H1 (cell line): Measurements from ENCODE around the gene IGBP1. TPM values are rescaled to one million over a fixed set of nuclear protein-coding genes. Genes with fewer than 3 reads are reported as not detected.

Experiments used
- BACH1 ChIP-seq: IDR thresholded peaks from 2 replicates; pipeline ENCODE4 v1.6.1; 2012; ENCODE audit warnings: low read length, improper control_type of control experiment
- BRCA1 ChIP-seq: IDR thresholded peaks from 2 replicates; pipeline ENCODE4 v1.6.1; 2012; ENCODE audit warnings: low read depth, low read length, improper control_type of control experiment
- CBX8 ChIP-seq: fragments of 300-800, 300-1000 bp; sonication (generic); IDR thresholded peaks from 2 replicates; pipeline ENCODE4 v1.7.1; 2016; ENCODE audit warnings: low read depth, low read length, borderline replicate concordance
- CHD1 ChIP-seq: IDR thresholded peaks from 2 replicates; pipeline ENCODE4 v1.6.1; 2012; ENCODE audit warnings: low read depth, low read length, improper control_type of control experiment
- CREB1 ChIP-seq: IDR thresholded peaks from 2 replicates; pipeline ENCODE4 v1.6.1; 2012; ENCODE audit warnings: inconsistent platforms
- CTCF ChIP-seq, 3 experiments: IDR thresholded peaks; 1 replicate in 2 of 3; 2 replicates in 1 of 3; pipeline versions ENCODE4 v1.5.1 to v1.6.1; 2011; ENCODE audit warnings: low read length in 3 of 3, mild to moderate bottlenecking in 3 of 3, inconsistent platforms in 2 of 3, low read depth in 1 of 3, moderate library complexity in 1 of 3; ENCODE audit not compliant: insufficient read depth in 1 of 3; ENCODE audit errors: control extremely low read depth in 1 of 3
- EZH2 ChIP-seq: fragments of 200-600 bp; sonication (generic); IDR thresholded peaks from 2 replicates; pipeline ENCODE4 v1.7.1; 2012; ENCODE audit warnings: low read depth, mild to moderate bottlenecking, moderate library complexity, low read length, inconsistent platforms; ENCODE audit not compliant: severe bottlenecking
- KDM4A ChIP-seq: IDR thresholded peaks from one replicate; pipeline ENCODE4 v1.7.1; 2012; ENCODE audit warnings: low read depth, mild to moderate bottlenecking, moderate library complexity, low read length, inconsistent platforms; ENCODE audit not compliant: severe bottlenecking
- NRF1 ChIP-seq: IDR thresholded peaks from 2 replicates; pipeline ENCODE4 v1.6.1; 2011; ENCODE audit warnings: mild to moderate bottlenecking, low read depth, low read length, improper control_type of control experiment
- POLR2A ChIP-seq, 2 experiments: IDR thresholded peaks; 1 replicate in 1 of 2; 2 replicates in 1 of 2; pipeline ENCODE4 v1.6.1; 2011; ENCODE audit warnings: low read depth in 2 of 2, low read length in 2 of 2, mild to moderate bottlenecking in 2 of 2; ENCODE audit errors: control extremely low read depth in 1 of 2
- POU5F1 ChIP-seq: IDR thresholded peaks from 2 replicates; pipeline ENCODE4 v1.6.1; 2011; ENCODE audit warnings: low read depth, mild to moderate bottlenecking, low read length, moderate library complexity
- RBBP5 ChIP-seq: IDR thresholded peaks from 2 replicates; pipeline ENCODE4 v1.7.1; 2012; ENCODE audit warnings: low read depth, mild to moderate bottlenecking, inconsistent platforms, low read length, moderate library complexity, borderline replicate concordance
- RXRA ChIP-seq: IDR thresholded peaks from 2 replicates; pipeline ENCODE4 v1.6.1; 2011; ENCODE audit warnings: low read depth, mild to moderate bottlenecking, low read length, moderate library complexity; ENCODE audit not compliant: insufficient read depth
- SUZ12 ChIP-seq: fragments of 200-600 bp; sonication (generic); IDR thresholded peaks from 2 replicates; pipeline ENCODE4 v1.6.1; 2012; ENCODE audit warnings: mild to moderate bottlenecking, inconsistent platforms, low read length, moderate library complexity, mixed read lengths
- TCF12 ChIP-seq: IDR thresholded peaks from 2 replicates; pipeline ENCODE4 v1.6.1; 2011; ENCODE audit warnings: low read depth, mild to moderate bottlenecking, low read length
- USF2 ChIP-seq: IDR thresholded peaks from 2 replicates; pipeline ENCODE4 v1.6.1; 2011; ENCODE audit warnings: low read length, improper control_type of control experiment
- polyA plus RNA-seq, 7 experiments: library from polyadenylated mRNA; depleted of rRNA in 3 of 7; stranded (reverse) in 5 of 7; unstranded in 2 of 7; fragments of >200 nt in 5 of 7; fragments of 200-250 nt in 2 of 7; gene quantifications; 1 replicate in 5 of 7; 2 replicates in 1 of 7; 4 replicates in 1 of 7; pipeline versions ENCODE4 v1.2.1 to v1.2.3, GENCODE V29; 2011 to 2013; ENCODE audit warnings: missing spikeins in 2 of 7, mixed read lengths in 2 of 7
- total RNA-seq: library from RNA; stranded (reverse); fragmentation: NEBNext Ultra II Directional; extraction: Animal tissue kit (Norgen Biotek cat#: 25700); gene quantifications from 2 replicates; pipeline ENCODE4 v1.2.1, GENCODE V29; 2021
- TF ChIP-seq, protein P1 (sequence below): IDR thresholded peaks from 2 replicates; pipeline ENCODE4 v1.6.1; 2012; ENCODE audit warnings: low read length, inconsistent platforms
- TF ChIP-seq, protein P2 (sequence below): IDR thresholded peaks from 2 replicates; pipeline ENCODE4 v1.6.1; 2011; ENCODE audit warnings: low read depth, mild to moderate bottlenecking, low read length; ENCODE audit not compliant: insufficient read depth

The IGBP1 gene
- total and polyA plus RNA-seq, 2 of the 8 experiments (the other 6 are each of a cell fraction or from before 2014, with no cell fraction given): 41.3 to 45.4 TPM

GRCh38 chrX:70133303-70134115 is at the start of gene IGBP1 (continued):
- TF ChIP-seq, protein P1, sequence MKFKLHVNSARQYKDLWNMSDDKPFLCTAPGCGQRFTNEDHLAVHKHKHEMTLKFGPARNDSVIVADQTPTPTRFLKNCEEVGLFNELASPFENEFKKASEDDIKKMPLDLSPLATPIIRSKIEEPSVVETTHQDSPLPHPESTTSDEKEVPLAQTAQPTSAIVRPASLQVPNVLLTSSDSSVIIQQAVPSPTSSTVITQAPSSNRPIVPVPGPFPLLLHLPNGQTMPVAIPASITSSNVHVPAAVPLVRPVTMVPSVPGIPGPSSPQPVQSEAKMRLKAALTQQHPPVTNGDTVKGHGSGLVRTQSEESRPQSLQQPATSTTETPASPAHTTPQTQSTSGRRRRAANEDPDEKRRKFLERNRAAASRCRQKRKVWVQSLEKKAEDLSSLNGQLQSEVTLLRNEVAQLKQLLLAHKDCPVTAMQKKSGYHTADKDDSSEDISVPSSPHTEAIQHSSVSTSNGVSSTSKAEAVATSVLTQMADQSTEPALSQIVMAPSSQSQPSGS: no peak
- no peak for TF ChIP-seq BRCA1
- no peak for TF ChIP-seq RBBP5
- TF ChIP-seq CREB1: peak; percentile 35; the same call in 1 of the 2 replicates
- TF ChIP-seq RXRA: no peak
- no peak for TF ChIP-seq EZH2
- TF ChIP-seq SUZ12: no peak
- TF ChIP-seq NRF1: no peak
- no peak for TF ChIP-seq CHD1
- no peak for TF ChIP-seq USF2
- peak in 1 of 2 experiments; percentile 55; a peak in 1 of 3 replicates for TF ChIP-seq POLR2A (IDR thresholded peaks at IDR 0.05; ENCODE audit: control extremely low read depth in 1 of 2, low read depth in 2 of 2, low read length in 2 of 2)
- TF ChIP-seq CTCF (IDR thresholded peaks at IDR 0.05; ENCODE audit: control extremely low read depth in 1 of 3, insufficient read depth in 1 of 3, low read depth in 1 of 3, low read length in 3 of 3): peak; percentile 31 to 54 (median 35)
- TF ChIP-seq POU5F1: no peak
- TF ChIP-seq KDM4A: peak; percentile 38
- TF ChIP-seq, protein P2, sequence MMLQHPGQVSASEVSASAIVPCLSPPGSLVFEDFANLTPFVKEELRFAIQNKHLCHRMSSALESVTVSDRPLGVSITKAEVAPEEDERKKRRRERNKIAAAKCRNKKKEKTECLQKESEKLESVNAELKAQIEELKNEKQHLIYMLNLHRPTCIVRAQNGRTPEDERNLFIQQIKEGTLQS: no peak
- no peak for TF ChIP-seq BACH1
- TF ChIP-seq CBX8: no peak
- no peak for TF ChIP-seq TCF12
